AG08395 (cell line): Measurements from ENCODE around the gene ZFP42.
"Not testable (repeated sequence)": the region's sequence is repeated elsewhere in the genome, so short reads cannot be mapped to it uniquely, and the experiment has no call there.

Source experiments
- DNase-seq: peaks from one replicate; pipeline ENCODE4 v3.0.0; 2012; ENCODE audit warnings: mixed read lengths, low spot score

The ZFP42 gene

DNA sequence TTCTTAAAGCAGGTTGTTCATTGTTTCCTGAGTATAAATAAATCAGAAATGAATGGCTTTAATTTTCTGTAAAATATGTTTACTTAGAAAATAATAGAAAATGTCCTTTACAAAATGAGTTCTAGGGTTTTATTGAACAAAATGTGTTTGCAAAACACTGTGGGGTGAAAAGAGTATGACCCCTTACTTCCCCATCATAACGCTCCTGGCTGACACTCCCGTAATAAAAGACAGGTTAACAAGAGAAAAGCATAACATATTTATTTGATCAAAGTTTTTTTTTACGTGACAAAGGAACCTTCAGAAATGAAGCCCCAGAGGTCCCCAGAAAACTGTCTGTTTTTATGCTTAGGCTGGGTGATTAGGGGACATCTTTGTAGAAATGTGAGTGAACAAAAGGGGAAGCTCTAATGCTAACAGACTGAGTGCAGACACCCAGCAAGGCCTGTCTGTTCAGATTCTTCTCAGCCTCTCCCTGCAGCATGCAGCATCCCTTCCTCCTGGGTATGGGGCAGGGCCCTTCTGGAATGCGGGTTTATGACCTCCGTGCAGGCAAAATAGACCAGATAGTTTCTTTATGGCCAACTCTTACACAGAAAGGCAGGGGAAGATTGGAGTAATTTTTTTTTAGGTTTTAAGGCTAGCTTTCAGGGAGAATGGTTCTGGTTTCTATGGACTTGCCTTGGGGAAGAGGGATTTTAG lies 26.1 kb downstream of the ZFP42 start:
- DNase-seq: no peak

DNA sequence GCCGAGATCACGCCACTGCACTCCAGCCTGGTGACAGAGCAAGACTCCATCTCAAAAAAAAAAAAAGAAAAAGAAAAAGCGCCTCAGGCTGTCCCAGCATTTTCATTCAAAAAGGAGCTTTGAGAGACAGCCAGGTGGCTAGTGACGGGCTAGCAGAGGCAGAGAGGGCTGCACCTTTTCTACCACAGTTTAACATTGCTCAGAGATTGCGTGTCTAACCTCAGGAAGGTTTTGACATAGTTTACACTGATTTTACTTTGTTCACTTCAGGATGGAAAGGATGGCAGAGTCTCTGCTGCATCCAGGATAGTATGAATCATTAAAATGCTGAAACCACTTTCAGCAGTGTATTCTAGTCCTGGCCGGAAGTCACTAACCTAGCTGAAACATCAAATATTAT lies 28.1 kb downstream of the ZFP42 start:
- DNase-seq: no peak

DNA sequence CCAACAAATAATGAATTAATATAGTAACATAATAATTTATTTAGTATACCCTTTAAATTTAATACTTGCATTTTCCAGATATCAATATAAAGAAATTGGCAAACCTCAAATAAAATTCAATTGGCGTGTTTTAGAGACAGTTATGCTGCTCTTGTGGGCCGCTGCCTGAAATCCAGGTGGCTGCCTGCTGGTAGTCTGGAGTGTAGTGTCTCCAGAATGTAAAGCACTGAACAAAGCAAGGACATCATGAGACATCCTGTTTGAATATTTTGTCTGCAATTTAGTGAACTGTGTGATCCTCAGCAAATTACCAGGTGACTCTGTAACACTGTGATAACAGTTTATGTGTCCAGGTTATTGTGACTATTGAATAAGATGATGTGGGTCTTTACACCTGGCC lies 29.9 kb downstream of the ZFP42 start:
- no peak for DNase-seq

DNA sequence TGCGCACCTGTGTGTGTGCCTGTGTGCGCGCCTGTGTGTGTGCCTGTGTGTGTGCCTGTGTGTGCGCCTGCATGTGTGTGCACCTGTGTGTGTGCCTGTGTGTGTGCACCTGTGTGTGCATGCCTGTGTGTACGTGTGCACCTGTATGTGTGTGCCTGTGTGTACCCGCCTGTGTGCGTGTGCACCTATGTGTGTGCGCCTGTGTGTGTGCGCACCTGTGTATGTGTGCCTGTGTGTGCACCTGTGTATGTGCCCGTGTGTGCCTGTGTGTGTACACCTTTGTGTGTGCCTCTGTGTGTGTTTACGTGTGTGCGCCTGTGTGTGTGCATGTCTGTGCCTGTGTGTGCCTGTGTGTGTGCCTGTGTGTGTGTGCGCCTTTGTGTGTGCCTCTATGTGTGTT lies 33.5 kb downstream of the ZFP42 start:
- DNase-seq: no peak

DNA sequence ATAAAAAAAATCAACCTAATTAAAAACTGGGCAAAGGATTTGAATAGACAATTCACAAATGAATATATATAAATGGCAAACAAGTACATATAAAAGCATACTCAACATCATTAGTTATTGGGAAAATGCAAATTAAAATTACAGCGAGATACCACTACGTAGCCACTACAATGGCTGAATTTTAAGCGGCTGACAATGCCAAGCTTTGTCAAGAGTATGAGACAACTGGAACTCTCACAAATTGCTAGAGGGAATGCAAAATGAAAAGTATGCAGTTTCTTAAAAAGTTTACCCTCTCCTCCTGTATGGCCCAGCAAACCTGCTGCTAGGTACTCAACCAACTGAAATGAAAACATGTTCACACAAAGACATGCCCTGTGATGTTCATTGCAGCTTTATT lies 34.8 kb downstream of the ZFP42 start:
- no peak for DNase-seq

DNA sequence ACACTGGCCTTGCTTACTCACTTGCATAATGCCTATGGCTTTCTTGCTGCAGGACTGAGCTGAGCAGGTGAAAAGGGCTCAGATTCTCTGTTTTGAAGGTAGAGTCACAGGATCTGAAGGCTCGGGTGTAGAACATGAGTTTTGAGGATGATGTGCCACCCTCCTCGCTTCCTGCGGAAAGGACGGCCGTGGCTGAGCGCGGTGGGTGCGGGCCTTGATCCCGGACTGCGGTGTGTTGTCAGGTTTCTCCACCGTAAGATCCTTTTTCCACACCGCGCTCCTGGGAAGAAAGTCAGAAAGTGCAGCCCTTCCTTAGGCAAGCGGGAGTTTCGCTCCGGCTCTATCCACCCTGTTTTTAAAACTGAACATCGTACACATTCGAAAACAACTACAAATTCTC lies 36.2 kb downstream of the ZFP42 start:
- no peak for DNase-seq

DNA sequence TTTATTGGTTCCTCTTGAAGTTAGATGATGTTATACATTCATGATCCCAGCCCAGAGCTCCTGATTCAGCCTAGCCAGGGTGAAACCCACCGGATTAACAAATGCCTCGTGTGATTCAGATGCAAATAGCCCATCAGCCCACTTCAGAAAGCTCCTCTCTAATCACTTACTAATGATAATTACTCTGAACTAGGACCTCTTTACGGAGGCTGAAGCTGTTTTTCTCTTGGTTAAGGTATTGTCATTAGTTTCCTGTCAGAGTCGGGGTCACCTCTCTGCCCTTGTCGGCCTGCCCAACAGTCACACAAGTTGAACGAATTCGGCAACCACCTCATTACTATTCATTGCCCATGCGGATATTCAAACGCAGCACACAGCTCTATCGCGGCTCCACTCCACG lies 36.6 kb downstream of the ZFP42 start:
- no peak for DNase-seq

DNA sequence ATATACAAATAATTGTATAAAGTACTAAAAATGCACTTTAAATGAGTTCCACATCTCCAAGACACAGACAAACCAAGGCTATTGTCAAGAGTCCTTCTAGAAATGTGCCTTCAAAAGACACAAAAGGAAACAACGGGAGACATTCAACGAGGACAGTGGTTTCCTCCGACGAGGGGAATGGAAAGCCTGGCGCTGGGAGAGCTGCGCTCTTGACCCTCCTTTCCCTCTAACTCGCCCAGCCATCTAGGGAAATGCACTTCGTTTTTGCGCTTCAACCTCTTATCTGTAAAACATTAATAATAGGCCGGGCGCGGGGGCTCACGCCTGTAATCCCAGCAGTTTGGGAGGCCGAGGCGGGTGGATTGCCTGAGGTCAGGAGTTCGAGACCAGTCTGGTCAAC lies 37.0 kb downstream of the ZFP42 start:
- DNase-seq: no peak

DNA sequence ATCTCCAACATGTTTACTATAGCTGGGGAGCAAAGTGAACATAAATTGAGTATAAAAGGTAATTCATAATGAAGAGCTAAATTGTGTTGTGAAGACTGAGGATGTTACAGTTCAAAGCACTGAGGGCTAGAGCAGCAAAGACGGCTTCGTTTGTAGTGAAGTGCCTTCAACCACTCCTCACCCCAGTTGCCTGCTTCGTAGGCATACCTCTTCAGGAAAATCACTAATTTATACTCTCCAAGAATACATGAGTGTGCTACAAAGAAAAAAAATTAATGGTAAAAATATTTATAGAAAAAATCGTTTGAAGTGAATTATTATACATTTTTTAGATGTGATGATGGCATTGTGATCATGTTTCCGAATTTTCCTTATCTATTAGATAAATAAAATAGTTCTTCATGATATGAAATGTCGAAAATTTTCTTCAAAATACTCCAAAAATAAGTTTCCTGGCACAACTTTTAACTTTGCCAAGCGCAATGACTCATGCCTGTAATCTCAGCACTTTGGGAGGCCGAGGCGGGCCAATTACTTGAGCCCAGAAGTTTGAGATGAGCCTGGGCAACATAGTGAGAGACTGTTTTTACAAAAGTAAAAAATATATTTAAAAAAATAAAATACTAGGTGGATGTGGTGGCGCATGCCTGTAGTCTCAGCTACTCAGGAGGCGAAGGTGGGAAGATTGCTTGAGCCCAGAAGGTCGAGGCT lies 41.6 kb downstream of the ZFP42 start:
- DNase-seq: no peak

DNA sequence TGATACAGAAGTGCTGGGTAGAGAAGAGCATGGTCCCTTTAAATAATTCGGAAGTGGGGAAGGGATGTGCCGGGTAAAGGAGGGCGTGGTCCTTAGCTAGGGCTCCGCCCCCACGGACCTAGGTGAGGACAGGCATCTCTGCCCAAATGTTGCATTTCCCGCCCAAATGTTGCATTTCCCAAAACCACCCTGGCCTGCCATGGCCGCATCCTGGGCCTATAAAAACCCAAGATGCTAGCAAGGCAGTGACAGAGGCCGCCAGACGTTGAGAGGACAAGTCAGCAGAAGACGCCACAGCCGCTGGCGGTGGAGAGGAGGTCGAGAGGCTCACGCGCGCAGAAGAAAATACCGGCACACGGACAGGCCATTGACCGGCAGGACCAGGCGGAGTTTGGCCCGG lies 46.1 kb downstream of the ZFP42 start:
- DNase-seq: no peak

DNA sequence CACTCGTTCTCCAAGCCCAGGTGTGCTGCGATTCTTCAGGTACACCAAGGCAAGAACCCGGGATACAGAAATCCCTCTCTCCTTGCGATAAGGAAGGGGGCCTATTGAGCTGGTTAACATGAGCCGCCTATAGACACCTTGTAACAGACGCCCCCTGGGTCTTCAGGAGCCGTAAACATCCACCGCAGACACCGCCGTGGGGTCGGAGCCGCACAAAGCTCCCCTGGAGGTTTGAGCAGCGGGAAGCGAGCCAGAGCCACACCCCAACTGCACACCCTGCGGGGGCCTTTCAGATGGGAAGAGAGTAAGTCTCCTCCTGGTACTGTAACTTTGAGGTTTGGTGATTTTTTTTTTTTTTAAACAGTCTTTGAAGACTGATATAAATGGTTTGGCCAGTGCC lies 46.6 kb downstream of the ZFP42 start:
- DNase-seq: no peak

DNA sequence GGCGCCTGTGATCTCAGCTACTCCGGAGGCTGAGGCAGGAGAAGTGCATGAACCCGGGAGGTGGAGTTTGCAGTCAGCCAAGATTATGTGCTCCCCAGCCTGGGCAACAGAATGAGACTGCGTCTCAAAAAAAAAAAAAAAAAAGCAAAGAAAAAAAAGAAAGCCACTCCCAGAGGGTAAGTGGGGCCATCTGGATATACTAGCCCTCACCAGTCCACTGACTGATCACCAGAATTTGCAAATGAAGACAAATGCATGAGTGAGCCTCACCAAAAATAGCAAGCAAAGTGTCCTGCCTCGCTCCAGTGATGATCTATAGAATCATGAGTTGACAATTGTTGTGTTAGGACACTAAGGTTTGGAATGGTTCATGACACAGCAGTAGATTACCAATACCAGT lies 47.6 kb downstream of the ZFP42 start:
- DNase-seq: no peak

DNA sequence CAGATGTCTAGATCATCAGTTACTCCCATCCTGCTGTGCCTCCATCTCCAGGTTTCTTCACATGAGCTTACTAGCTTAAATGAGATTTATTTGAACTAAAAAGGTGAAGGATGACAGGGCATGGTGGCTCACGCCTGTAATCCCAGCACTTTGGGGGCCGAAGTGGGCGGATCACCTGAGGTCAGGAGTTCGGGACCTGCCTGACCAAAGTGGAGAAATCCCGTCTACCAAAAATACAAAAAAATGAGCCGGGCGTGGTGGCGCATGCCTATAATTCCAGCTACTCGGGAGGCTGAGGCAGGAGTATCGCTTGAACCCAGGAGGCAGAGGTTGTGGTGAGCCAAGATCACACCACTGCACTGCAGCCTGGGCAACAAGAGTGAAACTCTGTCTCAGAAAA lies 49.9 kb downstream of the ZFP42 start:
- DNase-seq: not testable (repeated sequence)

DNA sequence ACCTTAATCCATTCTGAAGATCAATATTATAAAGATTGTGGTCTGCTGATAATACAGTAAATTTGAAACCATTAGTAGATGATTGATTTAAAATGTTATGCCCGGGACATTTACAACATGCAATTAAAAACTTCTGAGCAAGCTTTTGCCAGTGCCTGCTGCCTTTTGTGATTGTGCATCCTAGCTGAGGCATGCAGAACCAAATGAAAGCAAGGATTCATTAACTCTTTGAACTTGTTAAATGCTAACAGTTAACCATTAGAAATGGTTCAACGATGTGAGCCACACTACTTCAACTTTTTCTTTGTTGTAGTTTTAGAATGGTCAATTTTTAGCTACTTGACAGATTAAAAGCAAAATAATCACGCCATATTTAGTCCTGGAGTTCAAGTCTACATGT lies 51.1 kb downstream of the ZFP42 start:
- no peak for DNase-seq

DNA sequence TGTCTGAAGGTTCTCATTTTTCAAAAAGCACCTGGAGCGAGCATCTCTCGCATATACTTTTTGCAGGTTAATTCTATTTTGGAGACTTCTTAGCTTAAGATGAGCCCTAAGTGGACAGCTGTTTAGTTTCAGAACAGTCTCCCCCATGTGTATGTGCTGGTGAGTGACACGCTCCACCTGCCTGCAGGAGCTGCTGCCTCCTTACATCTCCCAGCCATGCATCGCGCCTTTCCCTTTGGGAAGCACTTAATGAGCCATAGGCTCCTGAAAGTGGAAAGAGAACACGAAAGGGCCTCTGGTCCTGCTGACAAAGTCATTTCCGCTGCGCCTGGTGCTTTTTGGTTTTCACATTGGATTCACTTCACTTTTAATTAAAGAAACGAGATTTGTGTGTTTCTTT lies 57.7 kb downstream of the ZFP42 start:
- DNase-seq: no peak
